ENCODE results near the gene SKAP1.

- TF ChIP-seq CHD2 (IDR thresholded peaks at IDR 0.05; ENCODE audit: low read length, partially characterized antibody) (no peak), CTCF (IDR thresholded peaks at IDR 0.05) (no peak), TAF1 (IDR thresholded peaks at IDR 0.05; ENCODE audit: borderline replicate concordance, low read depth, low read length) (no peak), FOXM1 (IDR thresholded peaks at IDR 0.05; ENCODE audit: low read depth) (no peak), REST (IDR thresholded peaks at IDR 0.05; ENCODE audit: low read depth, low read length) (no peak)
Observed at GRCh38 chr17:48150597-48151001, 279.4 kb downstream of the SKAP1 start.

Measured in SK-N-SH (cell line).